ENCODE measurements around the gene PRSS2. TPM values are rescaled to one million over a fixed set of nuclear protein-coding genes. Genes with fewer than 3 reads are reported as not detected.
A peak's percentile ranks its signal among the peaks of the same experiment; 100 is the strongest.

PRSS2 gene
- total RNA-seq, 3 donors from 2014 or later, result not detected

- TF ChIP-seq CTCF (IDR thresholded peaks at IDR 0.05), result no peak
- Histone ChIP-seq H3K36me3 (ENCODE audit: low read depth) (no peaks in the 10 kb centered on the region), H3K4me1 (ENCODE audit: low read depth) (no peaks in the 10 kb centered on the region), H3K4me3 (no peak overlapping the region), H3K9me3 (no peaks in the 10 kb centered on the region)
- DNase-seq (no peak), ATAC-seq (no peak)
- intact Hi-C loops (cut with DNase I, micrococcal nuclease), result no loop called here
These were observed 25.3 kb downstream of the PRSS2 start for GRCh38 chr7:142796001-142796500.

- Histone ChIP-seq H3K4me1 (ENCODE audit: low read depth) (no peaks in the 10 kb centered on the region), H3K4me3 (peak overlapping the region; percentile 3), H3K36me3 (ENCODE audit: low read depth) (no peaks in the 10 kb centered on the region), H3K9me3 (no peaks in the 10 kb centered on the region)
- DNase-seq, result no peak
- intact Hi-C loops (cut with DNase I, micrococcal nuclease), result no loop called here
- TF ChIP-seq CTCF (IDR thresholded peaks at IDR 0.05), result no peak
- ATAC-seq, result peak; percentile 20
These were observed 26.0 kb downstream of the PRSS2 start for GRCh38 chr7:142796501-142797390.

- DNase-seq, result no peak
These were observed 26.9 kb downstream of the PRSS2 start for GRCh38 chr7:142797391-142798377.

GRCh38 chr7:142798451-142799436 lies 28.0 kb downstream of the PRSS2 start:
- Histone ChIP-seq H3K9me3 (no peaks in the 10 kb centered on the region), H3K4me3 (no peak overlapping the region), H3K4me1 (ENCODE audit: low read depth) (no peaks in the 10 kb centered on the region), H3K36me3 (ENCODE audit: low read depth) (no peaks in the 10 kb centered on the region)
- intact Hi-C loops (cut with DNase I, micrococcal nuclease), result no loop called here
- TF ChIP-seq CTCF (IDR thresholded peaks at IDR 0.05), result no peak
- ATAC-seq (peak; percentile 7), DNase-seq (no peak)

More at GRCh38 chr7:142797391-142798377, 26.9 kb downstream of the PRSS2 start:
- Histone ChIP-seq H3K4me1 (ENCODE audit: low read depth) (no peaks in the 10 kb centered on the region), H3K36me3 (ENCODE audit: low read depth) (no peaks in the 10 kb centered on the region), H3K4me3 (peak overlapping the region; percentile 3), H3K9me3 (no peaks in the 10 kb centered on the region)
- intact Hi-C loops (cut with DNase I, micrococcal nuclease), result no loop called here
- peak; percentile 17 for ATAC-seq
- no peak for TF ChIP-seq CTCF (IDR thresholded peaks at IDR 0.05)
